Cardiac septum (tissue), 1 donor: ENCODE data around the gene BRPF1. TPM values are rescaled to one million over a fixed set of nuclear protein-coding genes. Genes with fewer than 3 reads are reported as not detected.

Experiments
- DNase-seq: peaks from one replicate; pipeline ENCODE4 v3.0.0-alpha.2; 2020; ENCODE audit warnings: low spot score
- intact Hi-C: fragments of 100-400 bp; cut with DNase I; formaldehyde crosslinking; loops from one replicate; pipeline ENCODE4 v1.14.0; 2022
- total RNA-seq: library from RNA; stranded (reverse); fragmentation: NEBNext Ultra II Directional; extraction: Animal tissue kit (Norgen Biotek cat#: 25700); gene quantifications from one replicate; pipeline ENCODE4 v1.2.1, GENCODE V29; 2021
- donor health status: DM: no; HTN: no; CAD: no.

Gene BRPF1
- total RNA-seq, 1 donor from 2014 or later = 10.6 TPM

DNA sequence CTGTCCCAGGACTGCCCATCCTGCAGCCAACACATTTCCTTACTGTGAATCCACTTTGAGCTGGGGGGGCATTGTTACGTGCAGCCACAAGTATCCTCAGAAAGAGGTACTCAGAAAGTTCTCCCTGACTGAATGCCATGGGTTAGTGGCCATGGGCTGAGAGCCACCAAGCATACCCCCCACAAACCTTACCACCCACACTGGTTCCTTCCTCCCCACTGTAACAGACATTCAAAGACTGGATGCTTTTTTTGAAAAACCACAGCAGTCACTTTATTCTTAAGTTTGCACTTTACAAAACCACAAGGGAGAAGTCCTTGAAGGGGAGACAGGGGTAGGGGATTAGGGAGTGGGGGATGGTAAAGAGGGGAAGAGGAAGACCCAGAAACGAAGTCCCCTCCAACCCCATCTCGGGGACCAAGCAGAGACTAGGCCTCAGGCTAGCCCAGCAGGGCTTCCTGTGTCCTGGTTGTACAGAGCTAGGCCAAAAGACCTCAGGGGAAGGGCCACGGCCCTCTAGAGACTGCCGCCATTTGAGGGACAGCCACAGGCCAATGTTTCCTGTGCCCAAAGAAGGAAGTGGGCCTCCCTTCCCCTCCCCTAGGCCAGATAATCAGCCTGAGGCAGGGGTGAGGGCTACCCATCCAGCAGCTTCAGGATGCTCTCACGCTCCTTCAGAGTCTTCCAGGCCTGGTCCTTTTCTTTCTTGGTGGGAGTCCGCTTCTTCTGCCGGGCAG, 48.4 kb downstream of the BRPF1 start:
- intact Hi-C loops = no loop called here
- no peak for DNase-seq

DNA sequence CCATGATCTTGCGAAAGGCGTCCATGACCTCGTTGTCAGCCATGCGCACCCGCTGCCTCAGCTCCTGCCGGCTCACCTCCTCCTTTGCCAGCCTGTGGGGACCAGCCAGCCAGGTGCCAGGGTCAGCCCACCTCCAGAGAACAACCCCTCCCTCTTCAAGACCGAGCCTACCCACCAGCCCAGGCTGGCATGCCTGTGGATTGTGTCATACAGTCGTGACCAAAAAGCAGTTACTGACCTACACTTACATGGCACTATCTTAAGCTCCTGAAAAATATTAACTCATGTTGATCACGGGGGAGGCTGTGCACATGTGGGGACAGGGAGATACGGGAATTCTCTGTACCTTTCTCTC, 48.9 kb downstream of the BRPF1 start:
- intact Hi-C loops = no loop called here
- no peak for DNase-seq

DNA sequence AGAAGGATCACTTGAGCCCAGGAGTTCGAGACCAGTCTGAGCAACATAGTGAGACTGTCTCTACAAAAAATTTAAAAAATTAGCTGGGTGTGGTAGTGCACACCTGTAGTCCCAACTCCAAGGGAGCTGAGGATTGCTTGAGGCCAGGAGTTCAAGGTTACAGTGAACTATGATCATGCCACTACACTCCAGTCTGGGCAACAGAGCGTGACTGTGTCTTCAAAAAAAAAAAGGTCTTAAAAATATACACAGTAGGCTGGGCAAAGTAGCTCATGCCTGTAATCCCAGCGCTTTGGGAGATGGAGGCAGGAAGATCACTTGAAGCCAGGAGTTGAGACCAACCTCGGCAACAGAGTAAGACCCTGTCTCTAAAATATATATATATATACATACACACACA, 49.4 kb downstream of the BRPF1 start:
- DNase-seq = no peak
- intact Hi-C loops = no loop called here

DNA sequence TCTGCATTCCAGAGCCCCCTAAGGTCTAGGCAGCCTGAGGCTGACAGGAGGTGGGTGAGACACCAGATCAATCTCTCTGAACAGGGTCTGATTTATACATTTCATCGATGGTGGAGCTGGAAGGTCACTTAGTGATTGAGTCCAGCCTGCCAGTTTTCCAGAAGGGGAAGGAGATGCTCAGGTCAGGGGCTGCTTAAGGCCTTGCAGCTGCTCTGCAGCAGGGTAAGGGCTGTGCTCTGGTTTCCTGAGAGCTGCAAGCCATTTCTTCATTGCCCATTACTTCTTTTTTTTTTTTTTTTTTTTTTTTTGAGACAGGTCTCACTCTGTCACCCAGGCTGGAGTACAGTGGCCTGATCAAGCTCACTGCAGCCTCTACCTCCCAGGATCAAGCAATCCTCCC, 50.0 kb downstream of the BRPF1 start:
- intact Hi-C loops = no loop called here
- no peak for DNase-seq

DNA sequence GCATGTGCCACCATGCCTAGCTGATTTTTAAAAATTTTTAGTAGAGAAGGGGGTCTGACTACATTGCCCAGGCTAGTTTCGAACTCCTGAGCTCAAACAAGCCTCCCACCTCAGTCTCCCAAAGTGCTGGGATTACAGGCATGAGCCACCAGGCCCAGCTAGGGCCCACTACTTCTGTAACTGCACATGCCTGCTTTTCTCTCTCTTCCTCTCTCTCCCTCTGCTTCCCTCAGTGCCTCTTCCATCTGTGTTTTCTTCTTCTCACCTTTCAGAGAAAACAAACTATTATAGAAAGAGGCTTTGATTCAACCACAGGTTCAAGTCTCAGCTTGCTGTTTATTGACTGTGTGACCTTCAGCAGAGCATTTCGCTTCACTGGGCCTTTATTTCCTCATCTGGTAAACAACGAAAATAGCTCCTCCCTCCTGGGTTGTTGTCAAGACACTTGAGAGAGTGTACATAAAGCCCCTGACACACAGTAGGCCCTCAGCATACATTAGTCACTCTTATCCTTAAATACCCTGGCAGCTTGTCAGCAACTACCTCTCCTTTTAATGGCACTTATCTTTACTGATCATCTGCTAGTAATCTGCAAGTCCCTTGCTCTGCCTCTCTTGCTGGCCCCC, 50.6 kb downstream of the BRPF1 start:
- intact Hi-C loops = no loop called here
- DNase-seq = no peak

DNA sequence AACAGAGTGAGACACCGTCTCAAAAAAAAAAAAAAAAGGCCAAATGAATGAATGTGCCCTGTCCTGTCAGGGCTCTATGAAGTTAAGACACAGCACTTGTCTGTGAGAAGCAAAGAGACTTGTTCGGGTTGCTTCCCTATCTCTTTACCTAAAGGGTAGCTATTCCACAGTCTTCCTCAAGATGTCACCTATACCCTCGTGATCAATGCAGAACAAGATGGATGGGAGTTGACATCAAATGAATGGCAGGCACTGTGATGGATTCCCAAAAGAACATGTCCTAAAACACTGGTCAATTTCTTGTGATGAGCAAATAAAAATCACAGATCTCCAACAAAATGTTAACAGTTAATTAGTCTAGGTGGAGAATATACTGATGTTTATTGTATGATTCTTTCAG, 51.2 kb downstream of the BRPF1 start:
- DNase-seq = no peak
- intact Hi-C loops = no loop called here

DNA sequence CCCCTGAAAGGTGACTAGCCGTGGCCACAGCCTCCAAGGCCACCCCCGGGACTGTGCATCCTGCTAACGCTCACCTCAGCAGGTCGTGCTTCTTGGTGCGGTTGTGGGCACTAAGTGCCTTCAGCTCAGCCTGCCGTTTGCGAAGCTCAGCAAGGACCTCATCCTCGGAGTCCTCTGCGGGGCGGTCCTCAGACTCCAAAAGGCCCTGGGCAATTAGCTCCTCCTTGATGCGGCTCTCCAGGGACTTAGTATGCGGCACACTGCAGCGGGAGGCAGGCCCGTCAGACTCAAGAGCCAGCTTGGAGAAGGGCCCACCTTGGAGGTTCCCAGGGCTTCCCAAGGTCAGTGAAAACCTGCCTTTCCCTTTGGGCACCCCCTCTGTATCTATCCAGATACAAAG, 52.4 kb downstream of the BRPF1 start:
- intact Hi-C loops = no loop called here
- DNase-seq = no peak

DNA sequence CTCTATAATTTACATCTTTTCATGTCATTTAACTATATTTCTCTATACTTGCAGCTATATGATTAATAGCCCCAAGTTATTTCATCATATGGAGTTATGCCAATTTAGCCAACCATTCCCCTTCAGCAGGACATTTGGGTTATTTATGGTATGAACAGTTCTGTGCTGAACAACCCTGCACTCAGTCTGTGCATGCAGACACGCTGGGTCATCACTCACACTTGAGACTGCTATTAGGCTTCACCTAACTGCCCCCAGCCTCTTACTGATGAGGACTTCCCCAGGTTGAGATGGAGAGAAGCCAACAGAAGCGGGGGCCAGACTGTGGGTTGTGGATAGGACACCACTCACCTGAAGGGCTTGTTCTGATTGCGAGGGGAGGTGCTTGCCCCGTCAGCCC, 53.4 kb downstream of the BRPF1 start:
- no peak for DNase-seq
- intact Hi-C loops = no loop called here

DNA sequence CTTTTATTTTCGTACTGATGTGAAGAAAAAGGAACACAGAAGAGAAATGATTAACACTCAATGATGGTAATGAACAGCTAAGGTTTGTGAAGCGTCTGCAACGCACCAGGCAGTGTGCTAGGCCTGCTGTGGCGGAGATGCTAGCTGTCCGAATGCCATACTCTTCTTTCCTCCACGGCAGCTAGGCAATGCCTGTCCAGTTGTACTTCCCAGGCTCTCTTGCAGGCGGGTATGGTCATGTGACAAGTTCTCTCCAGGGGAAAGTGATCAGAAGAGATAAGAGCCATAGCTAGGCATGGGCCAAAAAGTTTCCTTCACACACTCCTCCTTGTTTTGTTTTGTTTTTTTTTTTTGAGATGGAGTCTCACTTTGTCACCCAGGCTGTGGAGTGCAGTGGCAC, 54.1 kb downstream of the BRPF1 start:
- intact Hi-C loops = no loop called here
- DNase-seq = no peak

DNA sequence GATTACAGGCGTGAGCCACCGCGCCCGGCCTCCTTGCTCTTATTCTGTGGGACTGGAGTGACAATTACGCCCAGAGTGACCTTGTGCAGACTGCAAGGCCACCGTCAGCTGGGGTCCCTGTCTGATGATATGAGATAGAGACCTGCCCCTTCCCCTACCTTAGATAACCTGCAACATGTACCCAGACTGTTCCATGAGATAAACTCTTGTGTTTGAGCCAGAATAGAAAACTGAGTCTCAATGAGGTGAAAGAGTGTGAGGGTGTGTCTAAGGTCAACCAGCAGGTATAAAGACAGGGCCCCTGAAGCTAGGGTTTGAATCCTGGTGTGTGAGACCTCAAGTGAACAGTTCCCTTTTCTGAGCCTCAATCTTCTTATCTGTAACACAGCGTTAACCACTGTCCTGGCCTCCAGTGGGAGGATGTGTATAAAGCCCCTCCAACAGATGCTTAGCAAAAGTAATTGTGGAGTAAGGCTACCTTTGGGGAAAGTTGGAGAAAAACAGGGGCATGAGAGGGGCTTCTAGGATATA, 54.7 kb downstream of the BRPF1 start:
- DNase-seq = no peak
- intact Hi-C loops = no loop called here

DNA sequence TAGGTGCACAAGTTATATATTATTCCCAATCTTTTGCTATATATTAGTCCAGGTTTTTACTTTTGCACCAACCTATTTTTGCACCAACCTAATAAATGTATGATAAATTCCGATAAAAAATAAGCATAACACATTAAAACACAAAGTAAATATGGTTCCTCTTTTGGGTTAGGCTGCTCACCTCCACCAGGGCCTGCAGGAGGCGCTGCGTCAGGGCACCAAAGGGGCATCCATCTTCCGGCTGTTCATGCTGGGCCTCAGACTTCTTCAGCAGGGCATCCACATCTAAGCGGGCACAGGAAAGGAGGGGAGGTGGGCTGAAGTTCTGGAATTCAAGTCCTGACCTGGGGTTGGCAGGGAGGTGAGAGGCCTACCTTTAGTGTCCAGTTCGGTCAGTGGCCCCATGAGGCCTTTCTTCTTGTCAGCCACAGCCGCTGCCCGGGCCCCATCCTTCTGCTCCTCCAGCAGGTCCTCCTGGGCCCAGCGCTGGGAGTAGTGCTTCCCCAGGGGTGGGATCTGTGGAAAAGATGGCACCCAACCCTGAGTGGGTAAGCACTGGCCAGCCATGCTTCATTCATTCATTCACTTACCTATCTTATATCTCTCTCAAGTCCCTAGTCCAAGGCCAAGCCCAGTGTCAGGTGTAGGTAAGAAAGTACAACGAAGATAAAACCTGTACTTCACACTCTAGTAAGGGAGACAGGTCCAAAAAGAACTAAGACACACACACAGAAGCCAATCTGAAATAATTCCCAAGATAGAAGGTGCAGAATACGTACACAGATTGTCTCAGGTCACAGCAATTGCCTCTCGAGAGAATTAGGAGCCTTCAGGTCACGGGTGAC, 55.5 kb downstream of the BRPF1 start:
- DNase-seq = no peak
- intact Hi-C loops = no loop called here

DNA sequence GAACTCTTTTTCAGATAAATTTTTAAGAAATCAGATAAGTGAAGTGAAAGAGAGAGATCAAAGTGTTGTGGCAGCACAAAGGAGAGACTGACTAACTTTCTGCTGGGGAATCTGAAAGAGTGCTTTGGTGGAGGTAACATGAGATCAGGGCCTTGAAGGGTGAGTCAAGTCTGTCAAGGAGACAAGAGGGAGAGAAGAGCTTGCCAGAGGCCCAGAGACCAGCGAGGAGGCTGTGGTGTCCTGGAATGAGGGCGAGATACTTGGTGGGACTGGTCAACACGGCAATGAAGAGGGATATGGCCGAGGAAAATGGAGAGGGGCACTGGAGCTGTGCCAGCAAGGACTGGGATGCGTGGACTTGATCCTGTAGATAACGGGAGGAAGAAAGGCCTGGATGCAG, 56.2 kb downstream of the BRPF1 start:
- intact Hi-C loops = no loop called here
- DNase-seq = no peak

DNA sequence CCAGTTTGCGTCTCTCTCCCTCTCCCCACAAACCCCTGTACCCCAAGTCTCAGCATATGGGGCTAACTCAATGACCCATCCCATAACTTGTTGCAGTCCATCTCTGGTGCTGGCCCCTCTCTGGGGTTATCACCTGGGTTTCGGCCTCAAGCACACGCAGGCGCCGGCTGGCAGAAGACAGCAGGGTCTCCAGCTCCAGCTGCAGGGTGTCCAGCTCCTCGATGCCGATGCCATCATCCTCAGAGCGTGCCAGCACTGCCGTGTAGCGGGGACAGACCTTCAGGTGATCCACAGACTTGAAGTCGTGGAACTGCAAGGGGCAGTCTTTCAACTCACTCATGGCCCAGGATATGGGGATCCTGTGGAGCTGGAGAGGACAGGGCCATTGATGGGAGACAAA, 59.6 kb downstream of the BRPF1 start:
- intact Hi-C loops = loop anchor here (5.0 kb wide), 2 partner anchors 59 to 101 kb away; partner anchors contain the start of genes BRPF1 and JAGN1
- no peak for DNase-seq

DNA sequence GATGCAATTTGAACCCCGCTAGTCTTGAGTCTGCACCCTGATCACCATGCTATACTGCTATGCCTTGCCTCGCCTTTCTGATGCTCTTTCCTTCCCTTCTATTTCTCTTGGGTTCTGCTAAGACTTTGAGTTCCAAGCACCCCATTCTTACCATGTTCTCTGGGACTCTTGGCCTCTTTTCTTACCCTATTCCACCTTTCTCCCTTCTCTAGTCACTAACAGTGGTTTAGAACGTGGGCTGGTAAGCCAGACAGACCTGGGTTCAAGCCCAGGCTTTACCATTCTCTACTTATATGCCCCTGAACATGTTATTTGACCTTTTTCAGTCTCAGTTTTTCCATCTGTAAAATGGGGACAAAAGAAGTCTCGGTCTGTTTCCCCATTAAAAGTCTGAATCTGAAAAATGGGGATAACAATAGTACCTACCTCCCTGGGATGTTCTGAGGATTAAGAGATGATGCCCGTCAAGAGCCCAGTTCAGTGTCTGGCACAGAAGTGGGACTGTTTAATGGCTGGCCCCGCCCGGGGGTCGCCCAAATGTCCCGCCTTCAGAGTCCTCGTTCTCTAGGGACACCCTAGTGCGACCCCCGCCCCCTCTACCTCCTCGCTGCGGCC, 60.4 kb downstream of the BRPF1 start:
- DNase-seq = no peak
- intact Hi-C loops = loop anchor here (1.0 to 5.0 kb wide), 4 partner anchors 18 to 100 kb away; partner anchors contain the start of genes BRPF1, JAGN1 and TTLL3

DNA sequence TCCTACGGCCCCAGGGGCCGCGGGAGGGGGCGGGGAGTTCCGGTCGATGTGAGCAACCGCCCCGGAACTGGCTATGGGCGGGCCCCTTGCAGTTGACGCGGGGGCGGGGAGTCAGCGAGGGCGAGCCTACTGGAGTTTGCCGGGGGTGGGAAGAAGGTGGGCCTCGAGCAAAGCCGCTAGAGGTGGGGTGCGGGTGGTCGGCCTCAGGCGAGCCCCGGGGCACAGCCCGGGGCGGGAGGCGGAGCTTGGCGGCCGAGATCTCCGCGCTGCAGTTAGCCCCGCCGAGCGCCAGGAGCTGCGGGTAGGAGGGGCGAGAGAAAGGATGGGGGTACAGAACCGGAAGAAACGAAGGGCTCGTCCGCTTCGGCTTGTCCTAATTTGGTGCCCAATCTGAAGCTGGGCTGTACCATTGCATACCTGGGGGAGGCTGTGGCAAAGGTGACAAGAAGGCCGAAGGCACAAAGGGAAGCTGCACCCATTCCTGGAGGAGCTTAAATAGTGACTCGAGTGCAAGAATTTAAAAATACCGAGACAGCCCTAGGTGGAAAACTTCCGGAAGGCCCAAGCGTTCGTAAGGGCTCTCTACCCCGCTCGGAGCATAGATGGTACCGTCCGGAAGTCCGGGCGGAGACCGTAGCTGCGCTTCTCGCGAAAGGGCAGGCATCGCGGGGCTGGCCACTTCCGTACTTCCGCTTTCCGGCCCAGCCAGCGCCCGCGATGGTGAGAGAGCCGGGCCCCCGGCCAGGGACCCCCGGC, 61.0 kb downstream of the BRPF1 start, which contains the start of the genes ARPC4 and TADA3:
TSS of gene ARPC4 (plus strand) at position 678 of the 756 bp plus-strand sequence. CDS start at position 718, 40 bp downstream.
TSS of gene TADA3 (minus strand) at position 69 of the 756 bp plus-strand sequence. CDS start 1,007 bp downstream, outside the sequence.
- peak; percentile 97 for DNase-seq
- intact Hi-C loops = loop anchor here (1.0 to 5.0 kb wide), 4 partner anchors 18 to 100 kb away; partner anchors contain the start of genes BRPF1, JAGN1 and TTLL3

DNA sequence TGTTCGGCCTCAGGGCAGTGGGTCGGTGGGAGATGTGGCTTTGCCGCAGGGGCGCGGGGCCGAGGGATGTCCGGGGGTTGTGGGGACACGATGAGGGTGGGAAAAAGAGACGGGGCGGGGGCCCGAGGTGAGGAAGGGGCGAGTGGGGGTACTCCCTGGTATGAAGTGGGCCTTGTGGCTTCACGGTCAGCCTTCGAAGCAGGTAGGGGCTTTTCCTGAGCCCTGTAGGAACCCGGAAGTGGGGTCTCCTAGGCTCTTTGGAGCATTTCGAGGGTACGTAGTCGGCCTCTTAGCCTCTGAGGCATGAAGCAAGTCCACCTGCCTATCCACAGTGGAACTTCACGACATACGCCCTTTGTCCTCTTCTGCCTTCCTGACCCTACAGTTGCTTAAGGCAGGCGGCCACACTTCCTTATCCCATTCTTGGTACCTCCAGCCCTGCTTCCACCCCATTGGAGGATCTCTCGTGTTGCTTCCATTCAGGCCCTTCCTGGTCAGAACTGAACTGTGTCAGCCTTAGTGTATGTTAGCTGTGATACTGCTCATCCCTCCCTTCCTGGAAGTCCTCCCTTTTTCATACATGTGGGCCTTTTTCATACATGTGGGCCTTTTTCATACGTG, 61.7 kb downstream of the BRPF1 start:
- no peak for DNase-seq
- intact Hi-C loops = loop anchor here (2.0 to 5.0 kb wide), 3 partner anchors 42 to 99 kb away; partner anchors contain the start of genes BRPF1 and JAGN1

DNA sequence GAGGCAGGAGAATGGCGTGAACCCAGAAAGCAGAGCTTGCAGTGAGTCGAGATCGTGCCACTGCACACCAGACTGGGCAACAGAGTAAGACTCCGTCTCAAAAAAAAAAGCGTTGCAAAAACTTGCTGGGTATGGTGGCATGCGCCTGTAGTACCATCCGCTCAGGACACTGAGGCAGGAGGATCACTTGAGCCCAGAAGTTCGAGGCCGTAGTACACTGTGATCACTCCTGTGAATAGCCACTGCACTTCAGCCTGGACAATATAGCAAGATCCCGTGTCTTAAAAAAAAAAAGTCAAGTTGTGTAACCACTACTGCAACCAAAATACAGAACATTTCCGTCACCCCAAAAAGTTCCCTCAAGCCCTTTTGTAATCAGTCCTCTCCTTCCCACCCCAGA, 62.9 kb downstream of the BRPF1 start:
- intact Hi-C loops = loop anchor here (5.0 kb wide), 2 partner anchors 62 to 98 kb away; partner anchors contain the start of genes BRPF1 and JAGN1
- DNase-seq = no peak

DNA sequence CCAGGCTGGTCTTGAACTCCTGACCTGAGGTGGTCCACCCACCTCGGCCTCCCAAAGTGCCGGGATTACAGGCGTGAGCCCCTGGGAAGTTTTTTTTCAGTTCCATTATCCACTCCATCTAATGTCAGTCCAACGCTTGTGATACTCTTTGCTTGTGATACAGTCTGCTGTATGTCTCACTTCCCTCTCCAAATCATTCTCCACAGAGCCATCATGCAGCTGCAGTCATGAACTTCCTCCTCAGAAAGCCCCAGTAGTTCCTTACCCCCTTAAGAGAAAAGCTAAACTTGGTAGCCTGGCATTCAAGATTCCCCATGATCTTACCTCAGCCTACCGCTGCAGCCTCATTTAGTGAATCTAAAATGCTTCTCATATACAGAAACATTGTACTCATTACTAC, 63.7 kb downstream of the BRPF1 start:
- intact Hi-C loops = no loop called here
- DNase-seq = no peak
